PC-9 (cell line): ENCODE data around the gene SEC24D.

Source experiments
- EZH2 ChIP-seq: fragments of 200-600 bp; sonication (generic); IDR thresholded peaks from 2 replicates; pipeline ENCODE4 v1.8.0; 2017; ENCODE audit warnings: antibody characterized with exemption, low read depth
- TF ChIP-seq, protein P1 (sequence below): fragments of 200-600 bp; sonication (generic); conservative IDR thresholded peaks from 2 replicates; pipeline ENCODE4 v1.6.1; 2017; ENCODE audit warnings: mixed run types, antibody characterized with exemption, mild to moderate bottlenecking, moderate library complexity

DNA sequence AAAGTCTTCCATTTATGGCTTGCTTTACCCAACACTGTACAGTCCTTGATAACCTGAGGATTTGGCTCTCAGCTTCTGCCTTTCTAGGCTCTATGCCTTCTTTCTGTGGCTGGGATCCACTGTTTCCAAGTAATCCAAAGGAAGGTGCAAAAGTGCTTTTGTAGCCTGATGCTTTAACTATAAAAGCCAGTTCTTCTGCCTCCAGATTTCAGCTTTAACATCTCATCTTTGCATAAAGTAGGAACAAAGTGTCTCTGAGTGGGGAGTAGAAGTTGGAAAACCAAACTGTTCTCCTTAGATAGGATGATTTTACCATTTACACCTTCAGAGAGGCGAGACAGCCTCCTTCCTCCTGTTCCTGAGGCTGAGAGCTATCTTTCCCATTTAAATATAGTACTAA, 11.1 kb upstream of the SEC24D start:
- TF ChIP-seq, protein P1, sequence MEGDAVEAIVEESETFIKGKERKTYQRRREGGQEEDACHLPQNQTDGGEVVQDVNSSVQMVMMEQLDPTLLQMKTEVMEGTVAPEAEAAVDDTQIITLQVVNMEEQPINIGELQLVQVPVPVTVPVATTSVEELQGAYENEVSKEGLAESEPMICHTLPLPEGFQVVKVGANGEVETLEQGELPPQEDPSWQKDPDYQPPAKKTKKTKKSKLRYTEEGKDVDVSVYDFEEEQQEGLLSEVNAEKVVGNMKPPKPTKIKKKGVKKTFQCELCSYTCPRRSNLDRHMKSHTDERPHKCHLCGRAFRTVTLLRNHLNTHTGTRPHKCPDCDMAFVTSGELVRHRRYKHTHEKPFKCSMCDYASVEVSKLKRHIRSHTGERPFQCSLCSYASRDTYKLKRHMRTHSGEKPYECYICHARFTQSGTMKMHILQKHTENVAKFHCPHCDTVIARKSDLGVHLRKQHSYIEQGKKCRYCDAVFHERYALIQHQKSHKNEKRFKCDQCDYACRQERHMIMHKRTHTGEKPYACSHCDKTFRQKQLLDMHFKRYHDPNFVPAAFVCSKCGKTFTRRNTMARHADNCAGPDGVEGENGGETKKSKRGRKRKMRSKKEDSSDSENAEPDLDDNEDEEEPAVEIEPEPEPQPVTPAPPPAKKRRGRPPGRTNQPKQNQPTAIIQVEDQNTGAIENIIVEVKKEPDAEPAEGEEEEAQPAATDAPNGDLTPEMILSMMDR, result no peak
- TF ChIP-seq EZH2, result no peak
